ENCODE results near the gene TGFBR3. TPM values are rescaled to one million over a fixed set of nuclear protein-coding genes. Genes with fewer than 3 reads are reported as not detected.

The TGFBR3 gene
- total and polyA plus RNA-seq, 2 of the 4 experiments (the other 2 are of a cell fraction), result 3.0 to 11.3 TPM

GRCh38 chr1:91637539-91637994 is 248.4 kb downstream of the TGFBR3 start:
- CTCF ChIA-PET, result interaction anchor here (1.5 kb wide), 1 partner anchor 11 kb away, joined by 5 read pairs; no protein-coding TSS in a partner anchor
- no peak for DNase-seq
- Histone ChIP-seq H3K27ac (ENCODE audit: insufficient read depth, low read length) (no peak overlapping the region), H3K4me3 (ENCODE audit: insufficient read depth, low read depth, low read length) (no peak overlapping the region), H2AFZ (replicated peaks; ENCODE audit: low read length, poor library complexity) (peak overlapping the region; percentile 75), H4K20me1 (ENCODE audit: insufficient read depth, low read length) (no peaks in the 10 kb centered on the region), H4K91ac (ENCODE audit: insufficient read depth, low read depth, low read length) (no peak overlapping the region), H3K56ac (ENCODE audit: extremely low read depth, insufficient read depth, low read length) (no peak overlapping the region), H2BK5ac (ENCODE audit: low read depth, low read length, poor library complexity, severe bottlenecking) (no peak overlapping the region), H3K4me2 (ENCODE audit: low read depth, low read length) (no peak overlapping the region), H2BK15ac (ENCODE audit: low read depth, low read length) (no peak overlapping the region), H3K79me1 (ENCODE audit: low read depth in 1 of 2, low read length in 2 of 2) (no peaks in the 10 kb centered on the region), H3K9ac (ENCODE audit: low read depth, low read length) (no peak overlapping the region), H4K5ac (ENCODE audit: low read depth, low read length) (no peak overlapping the region), H3K4me1 (ENCODE audit: control insufficient read depth, insufficient read depth, low read length) (no peaks in the 10 kb centered on the region), H3K27me3 (ENCODE audit: control insufficient read depth, insufficient read depth, low read length) (no peaks in the 10 kb centered on the region), H2AK5ac (ENCODE audit: low read depth, low read length) (no peak overlapping the region), H2BK20ac (ENCODE audit: low read depth, low read length) (no peak overlapping the region), H3K18ac (ENCODE audit: low read depth, low read length) (no peak overlapping the region), H3K36me3 (ENCODE audit: control insufficient read depth, insufficient read depth, low read length) (no peaks in the 10 kb centered on the region), H3K23ac (ENCODE audit: low read depth, low read length) (no peak overlapping the region), H2BK120ac (ENCODE audit: low read depth, low read length) (no peak overlapping the region), H3K9me3 (ENCODE audit: control insufficient read depth, insufficient read depth, low read length) (no peaks in the 10 kb centered on the region), H3K14ac (replicated peaks; ENCODE audit: low read depth, low read length) (no peak overlapping the region), H4K8ac (ENCODE audit: low read depth in 2 of 2, low read length in 2 of 2) (no peak overlapping the region), H3K4ac (ENCODE audit: low read depth, low read length) (no peak overlapping the region), H3K9me1 (ENCODE audit: insufficient read depth, low read length) (no peaks in the 10 kb centered on the region), H2AK9ac (replicated peaks; ENCODE audit: low read depth, low read length, poor library complexity) (peak overlapping the region; percentile 72)
- WGBS, 2 experiments (ENCODE audit: extremely low coverage in 2 of 2, insufficient read length in 1 of 2), result no CpG with 5 or more reads among the region's 8 CpGs
- TF ChIP-seq USF2 (IDR thresholded peaks at IDR 0.05; ENCODE audit: low read depth, low read length) (no peak), POLR2A (IDR thresholded peaks at IDR 0.05; ENCODE audit: low read depth, low read length) (no peak), MAFK (IDR thresholded peaks at IDR 0.05; ENCODE audit: low read depth, low read length) (no peak), MAZ (IDR thresholded peaks at IDR 0.05; ENCODE audit: borderline replicate concordance, low read depth, low read length) (no peak), CHD1 (IDR thresholded peaks at IDR 0.05; ENCODE audit: low read depth, low read length) (no peak), MXI1 (IDR thresholded peaks at IDR 0.05; ENCODE audit: borderline replicate concordance, low read depth, low read length) (no peak), RAD21 (IDR thresholded peaks at IDR 0.05; ENCODE audit: low read length) (no peak), RCOR1 (IDR thresholded peaks at IDR 0.05; ENCODE audit: insufficient replicate concordance, low read length) (no peak), RFX5 (IDR thresholded peaks at IDR 0.05; ENCODE audit: low read depth, low read length) (no peak), CTCF (conservative IDR thresholded peaks at IDR 0.05; ENCODE audit: low read depth, low read length) (no peak), BHLHE40 (IDR thresholded peaks at IDR 0.05; ENCODE audit: low read depth, low read length) (no peak), FOS (IDR thresholded peaks at IDR 0.05; ENCODE audit: low read depth, low read length) (no peak), ELK1 (IDR thresholded peaks at IDR 0.05; ENCODE audit: borderline replicate concordance, low read depth, low read length) (no peak), CEBPB (IDR thresholded peaks at IDR 0.05; ENCODE audit: low read depth, low read length) (no peak), NFE2L2 (IDR thresholded peaks at IDR 0.05; ENCODE audit: low read depth, low read length) (no peak), SMC3 (IDR thresholded peaks at IDR 0.05; ENCODE audit: low read depth, low read length) (no peak)
- POLR2A ChIA-PET (ENCODE audit: unreplicated experiment), result no interaction called here
- BruUV-seq (replicated peaks), result no TSS peak
- intact Hi-C loops (cut with micrococcal nuclease), result no loop called here
- dilution Hi-C loops (cut with HindIII; ENCODE audit: low sequenced_read_pairs, unreplicated experiment), result no loop called here
- ATAC-seq (ENCODE audit: low read depth), result no peak
- in situ Hi-C loops (cut with MboI; ENCODE audit: low sequenced_read_pairs), result no loop called here
